Measurements from ENCODE around the gene NEDD4L. TPM values are rescaled to one million over a fixed set of nuclear protein-coding genes. Genes with fewer than 3 reads are reported as not detected.
A peak's percentile ranks its signal among the peaks of the same experiment; 100 is the strongest.

The NEDD4L gene
- total RNA-seq, 3 donors from 2014 or later: 161 to 309 (median 256) TPM

- Histone ChIP-seq H3K4me1 (ENCODE audit: low read depth) (peaks cover 3% of the 10 kb centered on the region), H3K36me3 (ENCODE audit: low read depth) (no peaks in the 10 kb centered on the region), H3K9me3 (no peaks in the 10 kb centered on the region), H3K4me3 (no peak overlapping the region)
- DNase-seq (no peak), ATAC-seq (peak; percentile 30)
- no peak for TF ChIP-seq CTCF (IDR thresholded peaks at IDR 0.05)
- intact Hi-C loops (cut with DNase I, micrococcal nuclease): no loop called here
These were observed 100.8 kb downstream of the NEDD4L start for GRCh38 chr18:58144671-58145285.

- intact Hi-C loops (cut with DNase I, micrococcal nuclease): no loop called here
- DNase-seq (no peak), ATAC-seq (no peak)
- Histone ChIP-seq H3K4me3 (no peak overlapping the region), H3K4me1 (ENCODE audit: low read depth) (peaks cover 3% of the 10 kb centered on the region), H3K9me3 (no peaks in the 10 kb centered on the region), H3K36me3 (ENCODE audit: low read depth) (no peaks in the 10 kb centered on the region)
- no peak for TF ChIP-seq CTCF (IDR thresholded peaks at IDR 0.05)
These were observed 102.1 kb downstream of the NEDD4L start for GRCh38 chr18:58146099-58146498.

- Histone ChIP-seq H3K36me3 (ENCODE audit: low read depth) (no peaks in the 10 kb centered on the region), H3K4me3 (no peak overlapping the region), H3K9me3 (no peaks in the 10 kb centered on the region), H3K4me1 (ENCODE audit: low read depth) (peaks cover 3% of the 10 kb centered on the region)
- TF ChIP-seq CTCF (IDR thresholded peaks at IDR 0.05): no peak
- ATAC-seq: peak; percentile 91
- intact Hi-C loops (cut with DNase I, micrococcal nuclease): no loop called here
- peak in 1 of 3 donors; percentile 55 for DNase-seq
These were observed 105.0 kb downstream of the NEDD4L start for GRCh38 chr18:58148954-58149471.

- peaks cover 3% of the 10 kb centered on the region for H3K4me1 ChIP-seq (ENCODE audit: low read depth)
- H3K9me3 ChIP-seq: no peaks in the 10 kb centered on the region
- ATAC-seq (no peak), DNase-seq (no peak)
- intact Hi-C loops (cut with DNase I, micrococcal nuclease): no loop called here
- no peaks in the 10 kb centered on the region for H3K36me3 ChIP-seq (ENCODE audit: low read depth)
- no peak for TF ChIP-seq CTCF (IDR thresholded peaks at IDR 0.05)
- H3K4me3 ChIP-seq: no peak overlapping the region
These were observed 106.7 kb downstream of the NEDD4L start for GRCh38 chr18:58150772-58151171.

- Histone ChIP-seq H3K9me3 (no peaks in the 10 kb centered on the region), H3K36me3 (ENCODE audit: low read depth) (no peaks in the 10 kb centered on the region), H3K4me1 (ENCODE audit: low read depth) (peaks cover 3% of the 10 kb centered on the region), H3K4me3 (no peak overlapping the region)
- no peak for ATAC-seq
- no peak for DNase-seq
- no peak for TF ChIP-seq CTCF (IDR thresholded peaks at IDR 0.05)
- intact Hi-C loops (cut with DNase I, micrococcal nuclease): no loop called here
These were observed 108.2 kb downstream of the NEDD4L start for GRCh38 chr18:58152216-58152615.
